GM19395 (cell line): ENCODE measurements around the gene FAM222B.
"Not testable (repeated sequence)": the region's sequence is repeated elsewhere in the genome, so short reads cannot be mapped to it uniquely, and the experiment has no call there.

Source experiments
- ATAC-seq: cut with Tn5 transposase; IDR thresholded peaks from one replicate; pipeline ENCODE4 v1.9.1; 2021; ENCODE audit warnings: mild to moderate bottlenecking, moderate library complexity; ENCODE audit not compliant: unreplicated experiment

FAM222B gene

DNA sequence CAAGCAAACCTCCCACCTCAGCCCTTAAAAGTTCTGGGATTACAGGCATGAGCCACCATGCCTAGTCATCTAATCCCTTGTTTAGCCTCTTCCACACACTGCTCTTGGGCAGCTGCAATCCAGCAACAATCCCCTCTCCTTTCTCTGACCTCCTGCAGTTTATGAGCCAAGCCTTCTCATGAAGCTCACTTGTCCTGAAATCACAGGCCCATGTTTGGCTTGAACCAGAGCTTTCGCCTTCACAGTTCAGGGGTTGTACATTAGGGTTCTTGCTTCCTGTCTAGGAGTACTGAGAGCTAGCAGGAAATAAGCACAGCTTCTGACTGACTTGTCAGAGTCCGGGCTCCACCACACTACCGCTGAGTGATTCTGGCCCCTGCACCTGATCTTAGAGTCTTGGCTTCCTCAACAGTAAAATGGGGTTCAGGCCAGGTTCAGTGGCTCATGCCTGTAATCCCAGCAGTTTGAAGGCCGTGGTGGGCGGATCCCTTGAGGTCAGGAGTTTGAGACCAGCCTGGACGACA is 28.5 kb upstream of the FAM222B start:
- ATAC-seq = peak; percentile 98

DNA sequence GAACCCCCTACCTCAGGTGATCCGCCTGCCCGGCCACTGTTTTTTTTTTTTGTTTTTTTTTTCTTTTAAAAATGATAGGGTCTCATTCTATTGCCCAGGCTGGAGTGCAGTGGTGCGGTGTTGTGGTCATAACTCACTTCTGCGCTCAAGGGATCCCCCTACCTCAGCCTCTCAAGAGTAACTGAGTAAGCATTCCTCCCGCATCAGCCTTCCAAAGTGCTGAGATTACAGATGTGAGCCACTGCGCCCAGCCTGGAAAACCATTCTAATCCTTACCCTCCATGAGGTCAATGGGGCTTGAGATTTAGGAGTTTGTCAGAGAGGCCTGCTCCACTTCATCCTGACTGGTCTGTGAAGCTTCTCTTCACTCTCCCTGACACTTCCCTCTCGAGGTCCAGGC is 24.7 kb upstream of the FAM222B start:
- no peak for ATAC-seq

GRCh38 chr17:28865946-28866752 is 23.6 kb upstream of the FAM222B start:
- ATAC-seq = no peak

GRCh38 chr17:28864991-28865849 is 22.6 kb upstream of the FAM222B start:
- no peak for ATAC-seq

DNA sequence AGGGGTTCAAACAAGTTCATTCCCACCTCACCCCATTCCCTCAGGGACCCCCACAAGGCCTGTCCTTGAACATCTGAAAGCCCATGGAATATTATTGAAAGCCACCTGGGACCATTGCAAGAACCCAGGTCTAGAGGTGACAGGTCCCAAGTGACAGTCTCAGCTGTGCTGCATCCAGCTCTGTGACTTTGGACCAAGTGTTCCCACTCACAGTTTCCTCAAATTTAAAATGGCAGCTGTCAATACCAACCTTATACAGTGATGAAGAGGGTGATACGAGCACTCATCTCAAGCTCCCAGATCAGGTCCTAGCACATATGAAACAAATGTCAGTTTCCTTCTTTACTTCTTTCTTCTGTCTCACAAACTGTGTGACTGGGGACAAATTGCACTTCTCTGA is 21.4 kb upstream of the FAM222B start:
- no peak for ATAC-seq

DNA sequence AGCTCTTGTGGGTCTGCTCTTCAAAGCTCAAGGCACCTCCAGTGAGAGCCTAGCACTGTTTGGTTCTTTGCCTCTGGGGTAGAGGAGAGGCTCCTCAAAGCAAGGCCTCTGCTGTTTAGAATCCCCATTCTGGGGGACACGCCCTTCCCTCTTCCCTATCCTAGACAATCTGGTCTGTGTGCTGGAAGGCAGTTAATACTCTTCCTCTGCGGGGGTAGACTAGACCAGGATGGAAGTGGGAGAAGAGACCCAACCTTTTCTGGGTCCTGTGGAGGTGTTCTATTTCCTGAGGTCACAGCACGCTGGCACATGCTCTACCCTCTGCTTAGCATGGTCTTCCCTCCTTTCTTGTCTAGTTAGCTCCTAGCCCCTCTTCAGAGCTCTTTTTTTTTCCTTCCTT is 20.0 kb upstream of the FAM222B start:
- no peak for ATAC-seq

DNA sequence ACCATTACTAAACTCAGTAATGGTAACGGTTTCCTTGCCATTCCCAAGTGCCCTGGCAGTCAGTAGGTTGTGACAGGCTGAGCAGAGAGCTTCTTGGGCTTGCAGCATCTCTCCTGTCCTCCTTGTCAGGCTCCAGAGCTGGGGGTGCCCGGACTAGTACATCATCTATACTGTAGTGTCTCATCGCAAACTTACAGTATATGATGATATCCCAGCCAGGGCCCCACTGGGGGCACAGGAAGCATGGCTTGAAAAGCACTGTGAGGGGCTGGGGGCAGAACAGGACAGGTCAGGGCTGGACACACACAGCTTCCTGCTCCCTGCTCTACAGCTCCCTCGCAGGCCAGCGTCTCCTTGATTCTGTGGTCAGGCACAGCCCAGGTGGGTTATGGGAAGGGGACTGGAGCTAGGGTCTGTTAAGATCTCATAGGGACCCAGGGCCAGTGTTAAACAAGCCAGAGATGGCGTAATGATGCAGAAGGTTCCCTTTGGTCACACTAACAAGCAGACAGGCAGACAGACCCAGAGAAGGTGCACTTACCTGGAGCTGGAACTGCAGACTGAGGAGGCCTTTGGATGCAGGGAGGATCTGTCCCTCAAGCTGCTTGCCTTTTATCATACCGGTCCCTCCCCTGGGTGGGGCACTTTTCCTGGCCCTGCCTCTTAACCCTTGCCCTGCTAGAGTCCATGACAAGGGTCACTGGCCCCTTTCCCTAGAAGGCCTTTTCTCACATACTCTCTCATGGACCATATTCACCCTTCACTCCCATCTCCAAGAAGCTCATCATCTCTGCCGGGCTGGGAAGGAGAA is 19.0 kb upstream of the FAM222B start:
- ATAC-seq = no peak

GRCh38 chr17:28860363-28860808 is 17.8 kb upstream of the FAM222B start:
- no peak for ATAC-seq

- no peak for ATAC-seq
These were observed 16.3 kb upstream of the FAM222B start for GRCh38 chr17:28858801-28859355.

GRCh38 chr17:28857905-28858800 is 15.6 kb upstream of the FAM222B start:
- no peak for ATAC-seq

DNA sequence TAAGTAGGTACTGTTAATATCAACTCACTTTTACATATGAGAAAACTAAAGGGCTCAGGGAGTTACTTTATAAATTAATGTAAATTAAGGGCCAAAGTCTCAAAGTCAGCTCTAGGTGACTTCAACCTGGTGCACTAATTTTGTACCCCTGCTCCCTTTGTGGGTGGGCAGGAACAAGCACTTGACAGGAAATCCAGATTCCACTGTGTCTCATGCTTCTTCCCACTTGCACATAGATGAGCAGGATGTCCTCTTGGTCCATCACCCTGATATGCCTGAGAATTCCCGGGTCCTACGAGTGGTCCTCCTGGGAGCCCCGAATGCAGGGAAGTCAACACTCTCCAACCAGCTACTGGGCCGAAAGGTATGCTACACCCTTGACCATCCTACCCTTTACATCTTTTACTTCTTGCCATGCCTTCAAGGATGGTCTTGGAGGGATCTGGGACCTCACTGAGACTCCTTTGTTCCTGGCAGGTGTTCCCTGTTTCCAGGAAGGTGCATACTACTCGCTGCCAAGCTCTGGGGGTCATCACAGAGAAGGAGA is 13.5 kb upstream of the FAM222B start:
- ATAC-seq = no peak

- ATAC-seq = no peak
These were observed 12.7 kb upstream of the FAM222B start for GRCh38 chr17:28855336-28855679.

DNA sequence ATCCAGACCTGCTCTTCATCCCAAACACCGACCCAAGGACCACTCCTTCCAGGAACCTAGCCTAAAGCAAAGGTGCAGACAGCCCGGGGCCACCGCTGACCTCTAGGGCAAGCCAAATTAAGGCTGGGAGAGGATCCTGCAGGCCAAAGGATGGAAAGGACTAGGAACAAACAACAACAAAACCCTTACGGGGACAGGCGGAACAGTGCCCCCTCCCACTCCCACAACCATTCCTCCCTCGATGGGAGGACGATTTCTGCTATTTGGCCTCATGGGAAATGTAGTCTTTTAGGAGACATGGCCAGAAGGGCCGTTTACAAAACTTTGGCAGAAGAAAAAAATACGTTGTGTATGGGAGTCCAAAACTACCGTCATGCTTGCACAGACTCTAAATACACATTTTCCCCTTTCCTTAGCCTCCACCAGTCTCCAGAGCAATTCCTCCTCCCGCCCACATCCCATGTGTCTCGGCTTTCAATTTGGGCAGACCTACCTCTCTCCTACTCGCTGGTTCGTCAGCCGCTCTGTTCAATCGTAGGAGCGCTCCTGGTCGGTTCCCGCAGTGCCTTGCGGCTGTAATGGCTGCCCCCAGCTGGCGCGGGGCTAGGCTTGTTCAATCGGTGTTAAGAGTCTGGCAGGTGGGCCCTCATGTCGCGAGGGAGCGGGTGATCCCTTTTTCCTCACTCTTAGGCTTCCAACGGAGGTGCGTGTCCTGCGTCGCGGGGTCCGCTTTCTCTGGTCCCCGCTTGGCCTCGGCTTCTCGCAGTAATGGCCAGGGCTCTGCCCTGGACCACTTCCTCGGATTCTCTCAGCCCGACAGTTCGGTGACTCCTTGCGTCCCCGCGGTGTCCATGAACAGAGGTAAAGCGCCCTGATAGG is 12.1 kb upstream of the FAM222B start, which contains the start of gene ERAL1:
Gene ERAL1, plus strand, starts transcription at position 560 of the 879 bp plus-strand sequence. Its CDS starts 19 bp downstream, at position 579.
- ATAC-seq = peak; percentile 93

GRCh38 chr17:28853295-28853694 is 10.7 kb upstream of the FAM222B start:
- ATAC-seq = no peak

GRCh38 chr17:28849281-28849680 is 6.7 kb upstream of the FAM222B start:
- ATAC-seq = no peak

DNA sequence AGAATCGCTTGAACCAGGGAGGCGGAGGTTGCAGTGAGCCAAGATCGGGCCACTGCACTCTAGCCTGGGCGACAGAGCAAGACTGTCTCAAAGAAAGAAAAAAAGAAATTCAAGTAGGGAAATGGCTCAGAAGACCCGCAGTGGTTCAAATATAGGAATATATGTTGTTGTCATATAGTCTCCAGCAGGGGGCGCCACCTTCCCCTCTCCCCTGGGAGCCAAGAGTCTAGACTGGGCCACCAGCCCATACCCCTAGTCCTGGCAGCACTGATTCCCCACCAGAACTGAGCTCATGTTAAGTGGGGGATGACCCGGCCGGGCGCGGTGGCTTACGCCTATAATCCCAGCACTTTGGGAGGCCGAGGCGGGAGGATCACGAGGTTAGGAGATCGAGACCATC is 6.1 kb upstream of the FAM222B start:
- not testable (repeated sequence) for ATAC-seq

DNA sequence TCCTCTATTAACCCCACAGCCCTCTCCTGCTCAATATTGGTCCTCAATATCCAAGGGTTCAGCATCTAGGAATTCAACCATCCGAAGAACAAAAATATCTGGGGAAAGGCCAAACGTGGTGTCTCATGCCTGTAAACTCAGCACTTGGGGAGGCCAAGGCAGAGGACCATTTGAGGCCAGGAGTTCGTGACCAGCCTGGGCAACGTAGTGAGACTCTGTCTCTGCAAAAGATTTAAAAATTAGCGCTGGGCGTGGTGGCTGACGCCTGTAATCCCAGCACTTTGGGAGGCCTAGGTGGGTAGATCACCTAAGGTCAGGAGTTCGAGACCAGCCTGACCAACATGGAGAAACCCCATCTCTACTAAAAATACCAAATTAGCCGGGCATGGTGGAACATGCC is 4.1 kb upstream of the FAM222B start:
- not testable (repeated sequence) for ATAC-seq

DNA sequence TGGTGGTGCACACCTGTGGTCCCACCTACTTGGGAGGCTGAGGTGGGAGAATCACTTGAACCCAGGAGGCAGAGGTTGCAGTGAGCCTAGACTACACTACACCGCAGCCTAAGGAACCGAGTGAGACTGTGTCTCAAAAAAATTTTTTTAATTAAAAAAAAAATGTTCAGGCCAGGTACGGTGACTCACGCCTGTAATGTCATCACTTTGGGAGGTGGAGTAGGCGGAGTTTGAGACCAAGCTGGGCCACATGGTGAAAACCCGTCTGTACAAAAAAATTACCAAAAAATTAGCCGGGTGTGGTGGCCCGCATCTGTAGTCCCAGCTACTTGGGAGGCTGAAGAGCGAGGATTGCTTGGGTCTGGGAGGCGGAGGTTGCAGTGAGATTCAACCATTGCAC is 3.6 kb upstream of the FAM222B start:
- no peak for ATAC-seq
